NCI-H2227 treated with DMSO at 0.1 percent for 48 hours (cell line): ENCODE data around the gene FOXD4L3.
"Not testable (repeated sequence)": the region's sequence is repeated elsewhere in the genome, so short reads cannot be mapped to it uniquely, and the experiment has no call there.

Experiments used
- DNase-seq: peaks from one replicate; lab custom pipeline; 2025; lab: John Stamatoyannopoulos, UW

The FOXD4L3 gene

DNA sequence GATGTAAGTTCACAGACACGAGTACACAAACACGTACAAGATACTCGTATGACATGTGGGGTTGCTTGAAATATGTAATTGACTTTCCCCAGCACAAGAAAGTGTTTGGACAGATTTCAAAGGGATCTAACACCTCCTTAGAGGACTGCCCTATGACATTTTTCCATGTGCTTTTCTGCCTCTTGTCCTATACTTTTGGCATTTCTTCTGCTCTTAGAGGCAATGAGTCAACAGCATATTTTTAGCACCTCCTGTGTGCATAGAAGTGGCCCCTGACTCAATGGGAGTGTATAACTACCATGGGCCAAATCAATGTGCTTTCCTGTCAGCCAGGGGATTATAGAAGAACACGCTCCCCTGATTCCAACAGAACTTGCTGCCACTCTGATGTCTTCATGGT is 49.0 kb downstream of the FOXD4L3 start:
- DNase-seq: not testable (repeated sequence)
